ENCODE data around the gene MKRN2.

DNA sequence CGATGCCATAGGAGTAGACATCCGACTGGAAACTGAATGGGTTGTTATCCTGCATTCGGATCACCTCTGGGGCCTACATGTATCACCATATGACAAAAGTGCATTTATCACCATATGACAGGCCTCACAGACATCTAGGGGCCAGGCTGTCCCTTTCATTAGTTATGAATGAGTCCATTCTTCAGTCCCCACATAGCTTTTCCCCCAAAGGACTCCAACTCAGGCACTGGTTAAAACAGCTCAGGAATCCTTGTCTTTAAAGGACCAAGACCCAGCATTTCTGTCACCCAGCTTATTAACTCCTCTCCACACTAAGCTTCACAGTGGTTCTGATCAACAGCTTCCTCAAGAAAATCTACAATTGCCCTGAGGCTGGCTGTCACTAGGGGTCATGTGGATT lies 28.3 kb downstream of the MKRN2 start:
- TF ChIP-seq, protein P1, sequence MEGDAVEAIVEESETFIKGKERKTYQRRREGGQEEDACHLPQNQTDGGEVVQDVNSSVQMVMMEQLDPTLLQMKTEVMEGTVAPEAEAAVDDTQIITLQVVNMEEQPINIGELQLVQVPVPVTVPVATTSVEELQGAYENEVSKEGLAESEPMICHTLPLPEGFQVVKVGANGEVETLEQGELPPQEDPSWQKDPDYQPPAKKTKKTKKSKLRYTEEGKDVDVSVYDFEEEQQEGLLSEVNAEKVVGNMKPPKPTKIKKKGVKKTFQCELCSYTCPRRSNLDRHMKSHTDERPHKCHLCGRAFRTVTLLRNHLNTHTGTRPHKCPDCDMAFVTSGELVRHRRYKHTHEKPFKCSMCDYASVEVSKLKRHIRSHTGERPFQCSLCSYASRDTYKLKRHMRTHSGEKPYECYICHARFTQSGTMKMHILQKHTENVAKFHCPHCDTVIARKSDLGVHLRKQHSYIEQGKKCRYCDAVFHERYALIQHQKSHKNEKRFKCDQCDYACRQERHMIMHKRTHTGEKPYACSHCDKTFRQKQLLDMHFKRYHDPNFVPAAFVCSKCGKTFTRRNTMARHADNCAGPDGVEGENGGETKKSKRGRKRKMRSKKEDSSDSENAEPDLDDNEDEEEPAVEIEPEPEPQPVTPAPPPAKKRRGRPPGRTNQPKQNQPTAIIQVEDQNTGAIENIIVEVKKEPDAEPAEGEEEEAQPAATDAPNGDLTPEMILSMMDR (IDR thresholded peaks at IDR 0.05): no peak
- no peak for TF ChIP-seq POLR2A (IDR thresholded peaks at IDR 0.05)
